HG03025 (cell line): ENCODE data around the gene PPY.
A peak's percentile ranks its signal among the peaks of the same experiment; 100 is the strongest.
"Not testable (repeated sequence)": the region's sequence is repeated elsewhere in the genome, so short reads cannot be mapped to it uniquely, and the experiment has no call there.

Source experiments
- ATAC-seq: cut with Tn5 transposase; IDR thresholded peaks from one replicate; pipeline ENCODE4 v1.9.1; 2021; ENCODE audit warnings: mild to moderate bottlenecking, moderate library complexity; ENCODE audit not compliant: unreplicated experiment, low FRiP score

Gene PPY

GRCh38 chr17:43907998-43908721, 34.1 kb downstream of the PPY start:
- ATAC-seq: no peak

GRCh38 chr17:43907425-43907981, 34.8 kb downstream of the PPY start, which contains the start of gene MPP2:
TSS of gene MPP2 (minus strand) at chr17:43907536. CDS start at chr17:43904460, 3,076 bp downstream.
- no peak for ATAC-seq

- ATAC-seq: no peak
These were observed 35.3 kb downstream of the PPY start for GRCh38 chr17:43906951-43907424.

- ATAC-seq: no peak
These were observed 36.1 kb downstream of the PPY start for GRCh38 chr17:43905985-43906852.

- no peak for ATAC-seq
These were observed 36.8 kb downstream of the PPY start for GRCh38 chr17:43905400-43905984.

- ATAC-seq: no peak
These were observed 40.3 kb downstream of the PPY start for GRCh38 chr17:43901861-43902589.

GRCh38 chr17:43900858-43901754, 41.2 kb downstream of the PPY start:
- peak; percentile 7 for ATAC-seq

GRCh38 chr17:43900183-43900857, 42.0 kb downstream of the PPY start:
- peak; percentile 51 for ATAC-seq

GRCh38 chr17:43898446-43898845, 43.8 kb downstream of the PPY start:
- ATAC-seq: no peak

GRCh38 chr17:43897831-43898230, 44.4 kb downstream of the PPY start:
- ATAC-seq: no peak

GRCh38 chr17:43894494-43894893, 47.8 kb downstream of the PPY start:
- ATAC-seq: not testable (repeated sequence)

- no peak for ATAC-seq
These were observed 49.7 kb downstream of the PPY start for GRCh38 chr17:43892647-43892952.

GRCh38 chr17:43891851-43892646, 50.2 kb downstream of the PPY start:
- ATAC-seq: no peak
